CD4-positive, alpha-beta memory T cell (primary cell): ENCODE data around the gene GNPNAT1. TPM values are rescaled to one million over a fixed set of nuclear protein-coding genes. Genes with fewer than 3 reads are reported as not detected.
A peak's percentile ranks its signal among the peaks of the same experiment; 100 is the strongest.
"Not testable (repeated sequence)": the region's sequence is repeated elsewhere in the genome, so short reads cannot be mapped to it uniquely, and the experiment has no call there.

Source experiments
- CTCF ChIA-PET: fragments of 350-600 bp; sonication (Branson Sonifier 250); formaldehyde crosslinking; loops from one replicate; lab custom pipeline; 2021; ENCODE audit warnings: inconsistent platforms; ENCODE audit not compliant: partially characterized antibody; lab: Charles Lee
- POLR2A ChIA-PET: fragments of 350-600 bp; sonication (Branson Sonifier 250); formaldehyde crosslinking; loops from one replicate; lab custom pipeline; 2021; ENCODE audit not compliant: partially characterized antibody; lab: Charles Lee
- DNase-seq, 5 donors: peaks; one replicate each; pipeline versions ENCODE4 v3.0.0 to v3.0.0-alpha.2; 2020 to 2022; ENCODE audit warnings: mixed read lengths in 1 of 5
- H3K27ac ChIP-seq: one replicate; pipeline ENCODE4 v1.7.0; 2013; ENCODE audit warnings: low read depth, low read length
- H3K27me3 ChIP-seq: 2 replicates; pipeline ENCODE4 v1.7.0; 2013; ENCODE audit warnings: mild to moderate bottlenecking, low read length, moderate library complexity; ENCODE audit not compliant: insufficient read depth
- H3K36me3 ChIP-seq: 2 replicates; pipeline ENCODE4 v1.7.0; 2013; ENCODE audit warnings: mild to moderate bottlenecking, low read length, moderate library complexity; ENCODE audit not compliant: insufficient read depth
- H3K4me1 ChIP-seq: 2 replicates; pipeline ENCODE4 v1.7.0; 2013; ENCODE audit warnings: mild to moderate bottlenecking, low read length, moderate library complexity; ENCODE audit not compliant: insufficient read depth
- H3K4me3 ChIP-seq, 2 donors: one replicate each; pipeline ENCODE4 v1.7.0; 2013; ENCODE audit warnings: low read length in 2 of 2, mild to moderate bottlenecking in 1 of 2
- H3K9me3 ChIP-seq, 2 donors: one replicate each; pipeline ENCODE4 v1.7.0; 2013; ENCODE audit warnings: low read length in 2 of 2, control low read depth in 1 of 2; ENCODE audit not compliant: control insufficient read depth in 1 of 2
- H3K27ac Mint-ChIP-seq, 7 donors: one replicate each; pipeline ENCODE4 v1.8.0; 2020 to 2021; ENCODE audit warnings: mixed read lengths in 7 of 7, mild to moderate bottlenecking in 6 of 7, inconsistent platforms in 3 of 7, moderate library complexity in 3 of 7
- H3K27me3 Mint-ChIP-seq, 2 donors: one replicate each; pipeline ENCODE4 v1.8.0; 2020 to 2021; ENCODE audit warnings: mixed read lengths in 2 of 2
- H3K36me3 Mint-ChIP-seq, 2 donors: one replicate each; pipeline ENCODE4 v1.8.0; 2020 to 2021; ENCODE audit warnings: mixed read lengths in 2 of 2, inconsistent platforms in 1 of 2, mild to moderate bottlenecking in 1 of 2
- H3K4me1 Mint-ChIP-seq, 4 donors: one replicate each; pipeline ENCODE4 v1.8.0; 2020 to 2021; ENCODE audit warnings: mixed read lengths in 4 of 4, mild to moderate bottlenecking in 1 of 4
- H3K4me3 Mint-ChIP-seq, 8 donors: one replicate each; pipeline ENCODE4 v1.8.0; 2020 to 2021; ENCODE audit warnings: mixed read lengths in 8 of 8, mild to moderate bottlenecking in 7 of 8, moderate library complexity in 6 of 8, inconsistent platforms in 3 of 8
- H3K9me3 Mint-ChIP-seq, 8 donors: one replicate each; pipeline ENCODE4 v1.8.0; 2020 to 2021; ENCODE audit warnings: mixed read lengths in 8 of 8, mild to moderate bottlenecking in 5 of 8, inconsistent platforms in 3 of 8, moderate library complexity in 1 of 8
- intact Hi-C: fragments of 100-400 bp; cut with micrococcal nuclease; formaldehyde crosslinking; loops from one replicate; pipeline ENCODE4 v1.15.1; 2023
- polyA plus RNA-seq, 2 donors: library from polyadenylated mRNA; unstranded; fragments of 300-500 nt; fragmentation: Illumina TruSeq; gene quantifications; one replicate each; pipeline ENCODE4 v1.2.3, GENCODE V29; 2021
- total RNA-seq, 2 experiments: library from RNA; stranded (reverse); gene quantifications; one replicate each; pipeline ENCODE4 v1.2.3, GENCODE V29; 2021

Gene GNPNAT1
- total and polyA plus RNA-seq, 4 experiments from 2014 or later: 10.0 to 16.2 (median 12.6) TPM

DNA sequence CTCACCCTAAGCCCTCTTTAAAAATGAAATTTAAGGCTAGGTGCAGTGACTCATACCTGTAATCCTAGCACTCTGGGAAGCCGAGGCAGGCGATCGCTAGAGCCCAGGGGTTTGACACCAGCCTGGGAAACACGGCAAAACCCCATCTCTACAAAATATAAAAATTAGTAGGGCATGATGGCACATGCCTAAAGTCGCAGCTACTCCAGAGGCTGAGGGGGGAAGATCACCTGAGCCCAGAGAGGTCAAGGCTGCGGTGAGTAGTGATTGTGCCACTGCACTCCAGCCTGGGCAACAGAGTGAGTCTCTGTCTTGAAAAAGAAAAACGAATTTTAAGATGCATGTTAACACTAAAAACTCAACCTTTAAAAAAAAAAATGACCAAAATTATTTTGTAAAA, 12.7 kb downstream of the GNPNAT1 start:
- Mint-ChIP-seq H3K27ac (no peak overlapping the region), H3K4me1 (peaks cover 0 to 6% (median 2%) of the 10 kb centered on the region in 4 donors), H3K27me3 (no peaks in the 10 kb centered on the region), H3K4me3 (no peak overlapping the region), H3K36me3 (peaks cover 5 to 41% of the 10 kb centered on the region in 2 donors), H3K9me3 (no peaks in the 10 kb centered on the region)
- H3K4me1 ChIP-seq: no peaks in the 10 kb centered on the region
- H3K4me3 ChIP-seq: no peak overlapping the region
- H3K9me3 ChIP-seq: no peaks in the 10 kb centered on the region
- ChIA-PET CTCF (no interaction called here), POLR2A (interaction anchor here (1.0 to 1.2 kb wide), 2 partner anchors 12 to 83 kb away, joined by 3 to 4 read pairs; no protein-coding TSS in a partner anchor)
- H3K36me3 ChIP-seq: peaks cover 12% of the 10 kb centered on the region
- DNase-seq: no peak
- intact Hi-C loops: loop anchor here (5.0 kb wide), 1 partner anchor 101 kb away; no protein-coding TSS in a partner anchor
- H3K27ac ChIP-seq: no peak overlapping the region
- H3K27me3 ChIP-seq: no peaks in the 10 kb centered on the region

DNA sequence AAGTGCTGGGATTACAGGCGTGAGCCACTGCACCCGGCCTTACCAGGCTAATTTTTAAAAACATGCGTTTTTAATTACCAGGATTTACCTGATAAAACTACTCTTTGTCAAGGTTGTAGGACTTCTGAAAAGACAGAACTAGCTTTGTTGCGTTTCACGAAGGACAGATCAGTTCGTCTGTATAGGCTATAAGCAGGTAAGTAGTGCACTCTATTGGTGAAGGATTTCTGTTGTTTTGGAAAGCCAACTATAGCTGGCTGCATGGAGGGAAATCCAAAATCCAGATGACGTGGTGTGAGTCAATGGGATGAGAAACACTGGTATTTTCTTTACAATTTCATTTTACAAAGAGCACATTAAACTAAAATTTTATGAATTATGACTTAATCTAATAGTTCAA, 14.6 kb downstream of the GNPNAT1 start:
- no peaks in the 10 kb centered on the region for H3K27me3 ChIP-seq
- H3K4me3 Mint-ChIP-seq: no peak overlapping the region
- no peak overlapping the region for H3K4me3 ChIP-seq
- H3K27ac ChIP-seq: no peak overlapping the region
- H3K4me1 ChIP-seq: no peaks in the 10 kb centered on the region
- H3K9me3 ChIP-seq: no peaks in the 10 kb centered on the region
- peaks cover 20% of the 10 kb centered on the region for H3K36me3 ChIP-seq
- intact Hi-C loops: loop anchor here (2.0 to 5.0 kb wide), 3 partner anchors 100 to 478 kb away; partner anchors contain the start of genes GPR137C and TXNDC16
- H3K27me3 Mint-ChIP-seq: no peaks in the 10 kb centered on the region
- peaks cover 0 to 5% (median 2%) of the 10 kb centered on the region in 4 donors for H3K4me1 Mint-ChIP-seq
- POLR2A ChIA-PET: interaction anchor here (1.7 to 2.7 kb wide), 2 partner anchors 15 to 35 kb away, joined by 4 to 11 read pairs; no protein-coding TSS in a partner anchor
- CTCF ChIA-PET: interaction anchor here (0.6 to 1.4 kb wide), 9 partner anchors 9 to 265 kb away, joined by 3 to 5 read pairs (median 3); no protein-coding TSS in a partner anchor
- peaks cover 13 to 48% of the 10 kb centered on the region in 2 donors for H3K36me3 Mint-ChIP-seq
- DNase-seq: peak in 1 of 5 donors; percentile 12
- H3K9me3 Mint-ChIP-seq: no peaks in the 10 kb centered on the region
- peak overlapping the region in 2 of 7 donors; percentile 10 to 15 for H3K27ac Mint-ChIP-seq

DNA sequence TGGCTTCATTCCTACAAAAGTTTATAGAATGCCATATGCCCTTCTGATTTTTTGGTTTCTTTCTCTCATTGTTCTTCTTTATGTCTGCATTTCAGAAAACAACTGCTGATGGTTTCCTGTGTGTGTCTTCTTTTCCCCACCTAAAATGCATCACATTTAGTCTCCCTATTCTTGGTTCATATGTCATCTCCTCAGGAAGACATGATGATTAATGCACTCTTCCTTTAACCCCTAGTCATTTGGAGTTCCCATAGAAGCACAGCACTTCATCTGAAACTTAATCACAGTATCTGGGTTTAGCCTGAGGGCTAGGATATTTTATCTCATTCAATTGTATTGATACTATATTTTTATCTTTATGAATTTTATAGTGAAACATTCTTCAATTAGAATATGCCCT, 21.5 kb downstream of the GNPNAT1 start:
- Histone ChIP-seq H3K4me1 (no peaks in the 10 kb centered on the region), H3K4me3 (no peak overlapping the region), H3K27ac (no peak overlapping the region), H3K36me3 (peaks cover 40% of the 10 kb centered on the region), H3K9me3 (no peaks in the 10 kb centered on the region), H3K27me3 (no peaks in the 10 kb centered on the region)
- H3K4me3 Mint-ChIP-seq: no peak overlapping the region
- peaks cover 0 to 14% (median 11%) of the 10 kb centered on the region in 4 donors for H3K4me1 Mint-ChIP-seq
- H3K9me3 Mint-ChIP-seq: no peaks in the 10 kb centered on the region
- intact Hi-C loops: no loop called here
- ChIA-PET POLR2A (no interaction called here), CTCF (no interaction called here)
- DNase-seq: no peak
- H3K27me3 Mint-ChIP-seq: no peaks in the 10 kb centered on the region
- peaks cover 40 to 70% of the 10 kb centered on the region in 2 donors for H3K36me3 Mint-ChIP-seq
- H3K27ac Mint-ChIP-seq: peak overlapping the region in 4 of 7 donors; percentile 19 to 89 (median 79)

DNA sequence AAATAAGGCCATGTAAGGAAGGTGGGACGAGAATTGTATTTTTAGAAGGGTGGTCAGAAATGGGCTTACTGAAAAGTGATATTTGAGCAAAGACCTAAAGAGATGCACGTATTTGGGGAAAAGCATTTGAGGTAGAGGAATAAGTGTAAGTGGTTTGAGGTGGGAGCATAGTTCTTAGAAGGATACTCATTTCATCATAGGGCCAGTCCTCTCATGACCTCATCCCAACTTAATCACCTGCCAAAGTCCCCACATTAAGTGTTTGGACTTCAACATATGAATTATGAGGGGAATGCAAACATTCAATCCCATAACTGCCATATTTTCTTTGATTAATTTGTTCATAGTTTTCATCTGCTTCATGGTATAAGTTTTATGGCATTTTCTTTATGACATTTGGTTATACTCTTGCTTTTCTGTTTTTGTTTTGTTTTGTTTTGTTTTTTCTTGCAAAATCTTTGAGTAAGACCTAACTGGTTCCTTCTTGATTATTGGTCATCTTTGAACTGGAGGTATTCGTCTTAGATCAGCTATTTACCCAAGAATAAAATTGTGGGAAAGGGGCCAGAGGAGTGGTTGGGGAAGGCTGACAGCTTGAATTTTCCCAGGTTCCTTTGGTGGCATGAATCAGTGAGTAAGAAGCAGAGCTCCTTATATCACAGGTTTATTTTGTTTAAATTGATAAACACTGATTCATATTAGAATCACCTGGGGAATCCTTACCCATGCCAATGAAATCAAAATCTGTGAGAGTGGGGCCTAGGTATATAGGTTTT, 24.2 kb downstream of the GNPNAT1 start:
- H3K27ac Mint-ChIP-seq: peak overlapping the region in 4 of 7 donors; percentile 32 to 81 (median 73)
- Histone ChIP-seq H3K36me3 (peaks cover 31% of the 10 kb centered on the region), H3K4me3 (no peak overlapping the region), H3K27me3 (no peaks in the 10 kb centered on the region), H3K4me1 (peaks cover 8% of the 10 kb centered on the region), H3K9me3 (no peaks in the 10 kb centered on the region), H3K27ac (no peak overlapping the region)
- no peak overlapping the region for H3K4me3 Mint-ChIP-seq
- H3K4me1 Mint-ChIP-seq: peaks cover 18 to 33% (median 22%) of the 10 kb centered on the region in 4 donors
- intact Hi-C loops: no loop called here
- H3K9me3 Mint-ChIP-seq: no peaks in the 10 kb centered on the region
- H3K27me3 Mint-ChIP-seq: no peaks in the 10 kb centered on the region
- POLR2A ChIA-PET: interaction anchor here (1.9 kb wide), 1 partner anchor 25 kb away, joined by 6 read pairs; no protein-coding TSS in a partner anchor
- H3K36me3 Mint-ChIP-seq: peaks cover 44 to 67% of the 10 kb centered on the region in 2 donors
- no peak for DNase-seq
- CTCF ChIA-PET: interaction anchor here (1.9 to 2.0 kb wide), 2 partner anchors 9 to 25 kb away, joined by 5 read pairs; no protein-coding TSS in a partner anchor

DNA sequence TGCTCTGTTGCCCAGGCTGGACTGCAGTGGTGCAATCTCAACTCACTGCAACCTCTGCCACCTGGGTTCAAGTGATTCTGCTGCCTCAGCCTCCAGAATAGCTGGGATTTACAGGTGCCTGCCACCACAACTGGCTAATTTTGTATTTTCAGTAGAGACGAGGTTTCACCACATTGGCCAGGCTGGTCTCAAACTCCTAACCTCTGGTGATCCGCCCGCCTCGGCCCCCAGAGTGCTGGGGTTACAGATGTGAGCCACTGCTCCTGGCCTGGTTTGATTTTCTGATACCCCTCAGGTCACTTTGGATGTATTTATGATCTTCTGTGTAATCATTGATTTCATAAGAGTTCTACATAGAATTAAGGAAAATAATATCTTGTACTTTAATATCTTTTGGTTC, 28.5 kb downstream of the GNPNAT1 start:
- peak overlapping the region in 4 of 8 donors; percentile 28 to 74 (median 61) for H3K4me3 Mint-ChIP-seq
- peaks cover 14 to 25% (median 17%) of the 10 kb centered on the region in 4 donors for H3K4me1 Mint-ChIP-seq
- H3K27me3 Mint-ChIP-seq, H3K4me1 ChIP-seq, H3K27me3 ChIP-seq, H3K4me3 ChIP-seq, DNase-seq, H3K27ac ChIP-seq, H3K9me3 Mint-ChIP-seq, intact Hi-C loops, H3K9me3 ChIP-seq: not testable (repeated sequence)
- POLR2A ChIA-PET: interaction anchor here (1.4 to 3.0 kb wide), 3 partner anchors 14 to 39 kb away, joined by 3 to 12 read pairs (median 4); no protein-coding TSS in a partner anchor
- CTCF ChIA-PET: interaction anchor here (0.7 kb wide), 1 partner anchor 213 kb away, joined by 3 read pairs; no protein-coding TSS in a partner anchor
- H3K27ac Mint-ChIP-seq: peak overlapping the region; percentile 49 to 92 (median 71)
- peaks cover 39 to 55% of the 10 kb centered on the region in 2 donors for H3K36me3 Mint-ChIP-seq
- peaks cover 13% of the 10 kb centered on the region for H3K36me3 ChIP-seq

DNA sequence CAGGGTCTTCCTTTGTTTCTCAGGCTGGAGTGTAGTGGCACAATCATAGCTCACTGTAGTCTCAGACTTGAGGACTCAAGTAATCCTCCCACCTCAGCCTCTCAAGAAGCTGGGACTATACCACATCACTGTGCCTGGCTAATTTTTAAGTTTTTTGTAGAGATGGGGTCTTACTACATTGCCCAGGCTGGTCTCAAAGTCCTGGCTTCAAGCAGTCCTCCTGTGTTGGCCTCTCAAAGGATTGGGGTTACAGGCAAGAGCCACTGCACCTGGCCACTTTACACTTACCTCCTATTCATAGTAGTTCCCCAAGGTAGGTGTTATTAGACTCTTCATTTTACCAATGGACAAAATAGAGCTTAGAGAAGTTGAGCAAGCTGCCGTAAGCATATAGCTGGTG, 32.3 kb downstream of the GNPNAT1 start:
- H3K27me3 ChIP-seq: no peaks in the 10 kb centered on the region
- CTCF ChIA-PET: interaction anchor here (1.1 kb wide), 1 partner anchor 28 kb away, joined by 3 read pairs; no protein-coding TSS in a partner anchor
- no peak overlapping the region for H3K27ac ChIP-seq
- POLR2A ChIA-PET: interaction anchor here (1.1 to 2.0 kb wide), 3 partner anchors 15 to 63 kb away, joined by 3 to 6 read pairs (median 4); no protein-coding TSS in a partner anchor
- peaks cover 10 to 16% (median 13%) of the 10 kb centered on the region in 4 donors for H3K4me1 Mint-ChIP-seq
- H3K36me3 Mint-ChIP-seq: peaks cover 28 to 33% of the 10 kb centered on the region in 2 donors
- H3K9me3 Mint-ChIP-seq: no peaks in the 10 kb centered on the region
- H3K4me1 ChIP-seq: peaks cover 8% of the 10 kb centered on the region
- peak overlapping the region in 2 of 7 donors; percentile 10 to 56 for H3K27ac Mint-ChIP-seq
- no peaks in the 10 kb centered on the region for H3K9me3 ChIP-seq
- H3K36me3 ChIP-seq: peaks cover 9% of the 10 kb centered on the region
- no peak for DNase-seq
- no peaks in the 10 kb centered on the region for H3K27me3 Mint-ChIP-seq
- H3K4me3 ChIP-seq: no peak overlapping the region
- intact Hi-C loops: loop anchor here (5.0 kb wide), 1 partner anchor 67 kb away; no protein-coding TSS in a partner anchor
- no peak overlapping the region for H3K4me3 Mint-ChIP-seq
